ENCODE measurements around the gene CYB561D1.

GRCh38 chr1:109468061-109468460 lies 25.8 kb upstream of the CYB561D1 start:
- TF ChIP-seq SUZ12 (IDR thresholded peaks at IDR 0.05), result no peak
- no peak for TF ChIP-seq BHLHE40 (IDR thresholded peaks at IDR 0.05; ENCODE audit: borderline replicate concordance)
